PC-3 (cell line): Measurements from ENCODE around the gene STK25.

Experiments used
- CTCF ChIP-seq: fragments of 300-600 bp; sonication (generic); conservative IDR thresholded peaks from 2 replicates; pipeline ENCODE4 v1.5.1; 2017; ENCODE audit warnings: antibody characterized with exemption, low read depth, mild to moderate bottlenecking, low read length
- EZH2 ChIP-seq: fragments of 300-600 bp; sonication (generic); IDR thresholded peaks from one replicate; pipeline ENCODE4 v1.6.1; 2017; ENCODE audit warnings: antibody characterized with exemption, mild to moderate bottlenecking, low read length; ENCODE audit not compliant: unreplicated experiment
- EZH2phosphoT487 ChIP-seq: fragments of 300-600 bp; sonication (generic); IDR thresholded peaks from 2 replicates; pipeline ENCODE4 v1.6.1; 2018; ENCODE audit warnings: mild to moderate bottlenecking, antibody characterized with exemption, low read length, borderline replicate concordance

GRCh38 chr2:241479026-241479898 is 29.1 kb downstream of the STK25 start:
- TF ChIP-seq CTCF (no peak), EZH2phosphoT487 (no peak), EZH2 (no peak)
